ENCODE measurements around the gene KCNJ5.

DNA sequence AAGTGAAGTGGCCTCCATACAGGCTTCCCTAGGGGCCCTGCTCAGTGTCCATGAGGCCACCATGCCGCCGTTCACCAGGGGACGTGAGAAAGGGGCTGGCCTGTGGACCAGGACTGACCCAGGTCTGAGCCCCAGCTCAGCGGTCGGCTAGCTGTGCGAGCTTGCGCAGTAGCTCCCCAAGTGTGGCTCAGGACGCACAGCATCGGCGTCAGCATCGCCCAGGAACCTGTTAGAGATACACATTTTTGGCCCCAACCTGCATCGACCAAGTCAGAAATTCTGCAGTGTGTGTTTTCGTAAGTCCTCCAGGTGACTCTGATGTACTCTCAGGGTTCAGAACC lies 51.1 kb downstream of the KCNJ5 start:
- TF ChIP-seq, protein P1, sequence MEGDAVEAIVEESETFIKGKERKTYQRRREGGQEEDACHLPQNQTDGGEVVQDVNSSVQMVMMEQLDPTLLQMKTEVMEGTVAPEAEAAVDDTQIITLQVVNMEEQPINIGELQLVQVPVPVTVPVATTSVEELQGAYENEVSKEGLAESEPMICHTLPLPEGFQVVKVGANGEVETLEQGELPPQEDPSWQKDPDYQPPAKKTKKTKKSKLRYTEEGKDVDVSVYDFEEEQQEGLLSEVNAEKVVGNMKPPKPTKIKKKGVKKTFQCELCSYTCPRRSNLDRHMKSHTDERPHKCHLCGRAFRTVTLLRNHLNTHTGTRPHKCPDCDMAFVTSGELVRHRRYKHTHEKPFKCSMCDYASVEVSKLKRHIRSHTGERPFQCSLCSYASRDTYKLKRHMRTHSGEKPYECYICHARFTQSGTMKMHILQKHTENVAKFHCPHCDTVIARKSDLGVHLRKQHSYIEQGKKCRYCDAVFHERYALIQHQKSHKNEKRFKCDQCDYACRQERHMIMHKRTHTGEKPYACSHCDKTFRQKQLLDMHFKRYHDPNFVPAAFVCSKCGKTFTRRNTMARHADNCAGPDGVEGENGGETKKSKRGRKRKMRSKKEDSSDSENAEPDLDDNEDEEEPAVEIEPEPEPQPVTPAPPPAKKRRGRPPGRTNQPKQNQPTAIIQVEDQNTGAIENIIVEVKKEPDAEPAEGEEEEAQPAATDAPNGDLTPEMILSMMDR (IDR thresholded peaks at IDR 0.05; ENCODE audit: insufficient read depth, low read length, poor library complexity, severe bottlenecking): no peak
- no peak for TF ChIP-seq EZH2phosphoT487 (conservative IDR thresholded peaks at IDR 0.05; ENCODE audit: low read length)
